ENCODE results near the gene PRSS12. TPM values are rescaled to one million over a fixed set of nuclear protein-coding genes. Genes with fewer than 3 reads are reported as not detected.
"Not testable (repeated sequence)": the region's sequence is repeated elsewhere in the genome, so short reads cannot be mapped to it uniquely, and the experiment has no call there.

Gene PRSS12
- 0.53 and 1.7 TPM in 2 replicates for total RNA-seq

- DNase-seq (ENCODE audit: extremely low read depth, low read depth, low spot score) = no peak
Measured at GRCh38 chr4:118352843-118353533, at the start of gene PRSS12. PRSS12 (minus strand) TSS chr4:118353003; CDS start chr4:118352720, 283 bp downstream.

- DNase-seq (ENCODE audit: extremely low read depth, low read depth, low spot score) = no peak
Measured at GRCh38 chr4:118400356-118400755, 47.6 kb upstream of the PRSS12 start.

- not testable (repeated sequence) for DNase-seq (ENCODE audit: extremely low read depth, low read depth, low spot score)
Measured at GRCh38 chr4:118399883-118400282, 47.1 kb upstream of the PRSS12 start.

- DNase-seq (ENCODE audit: extremely low read depth, low read depth, low spot score) = no peak
Measured at GRCh38 chr4:118398226-118399090, 45.7 kb upstream of the PRSS12 start.

- no peak for DNase-seq (ENCODE audit: extremely low read depth, low read depth, low spot score)
Measured at GRCh38 chr4:118397623-118397979, 44.8 kb upstream of the PRSS12 start.

GRCh38 chr4:118396881-118397622 lies 44.2 kb upstream of the PRSS12 start:
- DNase-seq (ENCODE audit: extremely low read depth, low read depth, low spot score) = no peak

GRCh38 chr4:118395057-118395644 lies 42.3 kb upstream of the PRSS12 start:
- no peak for DNase-seq (ENCODE audit: extremely low read depth, low read depth, low spot score)

- not testable (repeated sequence) for DNase-seq (ENCODE audit: extremely low read depth, low read depth, low spot score)
Measured at GRCh38 chr4:118392509-118392908, 39.7 kb upstream of the PRSS12 start.

GRCh38 chr4:118390121-118390520 lies 37.3 kb upstream of the PRSS12 start:
- no peak for DNase-seq (ENCODE audit: extremely low read depth, low read depth, low spot score)

GRCh38 chr4:118389721-118390120 lies 36.9 kb upstream of the PRSS12 start:
- no peak for DNase-seq (ENCODE audit: extremely low read depth, low read depth, low spot score)

- no peak for DNase-seq (ENCODE audit: extremely low read depth, low read depth, low spot score)
Measured at GRCh38 chr4:118388606-118389005, 35.8 kb upstream of the PRSS12 start.

- DNase-seq (ENCODE audit: extremely low read depth, low read depth, low spot score) = no peak
Measured at GRCh38 chr4:118381902-118382301, 29.1 kb upstream of the PRSS12 start.

- no peak for DNase-seq (ENCODE audit: extremely low read depth, low read depth, low spot score)
Measured at GRCh38 chr4:118373614-118374255, 20.9 kb upstream of the PRSS12 start.

- no peak for DNase-seq (ENCODE audit: extremely low read depth, low read depth, low spot score)
Measured at GRCh38 chr4:118372251-118372650, 19.4 kb upstream of the PRSS12 start.

GRCh38 chr4:118369231-118369630 lies 16.4 kb upstream of the PRSS12 start:
- DNase-seq (ENCODE audit: extremely low read depth, low read depth, low spot score) = no peak

- no peak for DNase-seq (ENCODE audit: extremely low read depth, low read depth, low spot score)
Measured at GRCh38 chr4:118367872-118368271, 15.1 kb upstream of the PRSS12 start.

GRCh38 chr4:118367361-118367760 lies 14.6 kb upstream of the PRSS12 start:
- no peak for DNase-seq (ENCODE audit: extremely low read depth, low read depth, low spot score)

GRCh38 chr4:118363166-118363565 lies 10.4 kb upstream of the PRSS12 start:
- no peak for DNase-seq (ENCODE audit: extremely low read depth, low read depth, low spot score)

- DNase-seq (ENCODE audit: extremely low read depth, low read depth, low spot score) = no peak
Measured at GRCh38 chr4:118361192-118361591, 8.4 kb upstream of the PRSS12 start.

- no peak for DNase-seq (ENCODE audit: extremely low read depth, low read depth, low spot score)
Measured at GRCh38 chr4:118360106-118360505, 7.3 kb upstream of the PRSS12 start.

Measured in glomerular endothelial cell (primary cell).